Stimulated activated CD8-positive, alpha-beta memory T cell treated with anti-CD3 and anti-CD28 coated beads, Interleukin-12 subunit alpha, Interleukin-12 subunit beta, amount 100 ng/mL, for 4 hours (primary cell): ENCODE measurements around the gene TSPAN9.

Experiments used
- DNase-seq: peaks from one replicate; pipeline ENCODE4 v3.0.0-alpha.2; 2020; ENCODE audit warnings: low read depth

TSPAN9 gene

DNA sequence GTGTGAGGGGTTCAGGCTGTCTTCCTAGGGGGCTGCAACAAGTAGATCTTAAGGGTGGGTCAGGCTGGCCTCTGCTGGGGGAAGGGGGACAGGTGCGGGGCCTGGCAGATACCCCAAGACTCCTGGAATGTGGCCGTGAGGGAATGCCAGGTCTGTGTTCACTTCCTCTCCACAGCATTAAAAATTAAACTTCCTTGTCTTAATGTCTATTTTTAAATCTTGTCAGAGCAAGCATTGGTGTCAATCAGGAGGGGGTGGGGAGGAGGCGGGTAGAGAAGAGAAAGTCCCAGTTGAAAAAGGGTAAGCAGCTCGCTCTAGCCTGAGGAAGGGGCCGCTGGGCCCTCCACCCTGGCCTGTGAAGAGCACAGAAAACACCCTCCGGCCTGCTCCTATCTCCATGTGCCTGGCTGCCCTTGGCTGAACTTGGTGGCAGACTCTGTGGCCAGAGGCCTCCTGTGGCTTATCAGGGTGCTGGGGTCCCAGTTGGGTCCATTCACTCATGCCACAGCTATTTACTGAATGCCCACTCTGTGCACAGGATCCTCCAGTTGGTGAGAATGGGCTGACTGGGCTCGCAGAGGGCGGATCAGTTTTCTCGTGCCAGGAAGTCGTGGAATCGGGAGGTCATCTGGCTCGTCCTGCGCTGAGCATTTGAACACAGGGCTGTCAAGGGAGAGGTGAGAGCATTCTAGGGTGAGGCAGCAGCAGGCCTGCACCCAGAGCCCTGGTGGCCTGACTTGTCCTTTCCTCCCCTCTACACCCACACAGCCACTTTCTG, 128.8 kb downstream of the TSPAN9 start:
- no peak for DNase-seq

DNA sequence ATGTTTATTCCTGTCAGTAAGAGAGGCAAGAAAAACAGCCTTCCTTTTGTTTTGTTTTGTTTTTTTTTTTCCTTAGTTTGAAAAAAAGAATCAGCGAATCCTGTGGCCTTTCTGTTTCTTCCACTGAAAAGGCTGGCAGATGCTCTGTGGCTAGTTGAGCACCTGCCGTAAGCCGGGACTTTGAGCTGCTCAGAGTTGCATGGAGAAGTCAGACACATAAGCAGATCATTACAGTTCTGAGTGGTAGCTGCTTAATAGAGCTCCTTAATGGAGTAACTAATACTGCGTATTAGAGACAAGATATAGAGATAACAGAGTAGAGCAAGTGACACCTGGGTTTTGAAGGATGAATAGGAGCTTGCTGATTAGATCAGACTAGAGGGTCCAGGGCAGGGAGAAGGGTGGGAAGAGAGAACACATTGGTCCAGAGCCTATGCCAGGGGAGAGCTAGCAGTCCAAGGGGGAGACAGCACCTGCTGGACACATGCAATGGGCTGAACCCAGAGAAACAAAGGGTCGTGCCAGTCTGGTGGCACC, 129.4 kb downstream of the TSPAN9 start:
- no peak for DNase-seq

DNA sequence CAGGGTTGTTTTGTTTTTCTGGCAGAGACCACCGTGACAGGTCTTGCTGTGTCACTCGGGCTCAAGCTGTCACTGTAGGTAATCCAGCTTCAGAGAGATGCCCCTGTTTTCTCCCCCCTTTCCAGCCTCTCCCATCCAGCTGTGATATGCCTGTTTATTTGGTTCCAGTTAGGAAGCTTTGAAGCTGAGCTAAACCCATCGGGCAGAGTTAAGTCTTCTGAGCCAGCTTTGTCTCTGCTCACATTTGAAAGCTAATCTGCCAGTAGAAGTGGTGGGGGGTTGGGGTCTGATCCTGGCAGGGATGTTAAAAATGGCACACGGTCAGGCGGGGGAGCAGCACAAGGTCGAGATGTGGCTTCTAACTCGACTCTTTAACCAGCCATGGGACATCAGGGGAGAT, 130.0 kb downstream of the TSPAN9 start:
- no peak for DNase-seq

DNA sequence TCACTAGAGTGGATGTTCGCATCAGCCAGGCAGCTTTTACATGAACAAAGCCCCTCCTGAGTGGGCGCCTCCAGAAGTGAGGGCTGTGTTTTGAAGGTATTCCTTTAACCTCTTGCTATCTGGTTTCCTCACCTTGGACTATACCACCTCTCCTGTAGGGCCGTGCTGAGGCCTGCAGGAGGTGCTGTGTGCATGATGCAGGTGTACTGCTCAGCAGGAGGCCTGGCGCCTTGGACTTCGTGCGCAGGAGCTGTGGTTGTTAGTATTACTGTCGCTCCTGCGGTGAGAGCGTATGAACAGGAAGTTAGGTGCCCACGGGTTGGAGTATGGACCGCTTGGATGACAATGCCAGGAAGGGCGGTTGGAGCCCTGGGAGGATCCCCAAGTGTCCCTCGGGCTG, 130.7 kb downstream of the TSPAN9 start:
- DNase-seq: no peak

DNA sequence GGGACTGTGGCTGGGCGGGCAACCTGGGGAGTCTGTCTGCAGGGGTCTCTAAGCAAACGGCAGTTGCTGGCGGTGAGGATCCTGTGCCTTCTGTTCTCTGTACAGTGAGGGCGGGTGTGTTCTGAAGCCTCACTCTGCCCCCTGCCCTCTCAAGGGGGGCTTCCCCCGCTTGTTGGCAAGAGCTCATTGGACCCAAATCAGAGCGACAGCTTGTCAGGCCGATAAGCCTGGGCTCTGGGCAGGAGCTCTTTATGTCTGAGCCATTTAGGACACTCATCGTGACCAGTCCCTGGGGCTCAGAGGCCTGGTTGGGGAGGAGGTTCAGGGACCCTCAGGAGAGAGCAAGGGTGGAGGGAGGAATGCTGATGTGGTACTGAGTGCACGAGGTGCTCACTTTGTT, 136.0 kb downstream of the TSPAN9 start:
- DNase-seq: no peak

DNA sequence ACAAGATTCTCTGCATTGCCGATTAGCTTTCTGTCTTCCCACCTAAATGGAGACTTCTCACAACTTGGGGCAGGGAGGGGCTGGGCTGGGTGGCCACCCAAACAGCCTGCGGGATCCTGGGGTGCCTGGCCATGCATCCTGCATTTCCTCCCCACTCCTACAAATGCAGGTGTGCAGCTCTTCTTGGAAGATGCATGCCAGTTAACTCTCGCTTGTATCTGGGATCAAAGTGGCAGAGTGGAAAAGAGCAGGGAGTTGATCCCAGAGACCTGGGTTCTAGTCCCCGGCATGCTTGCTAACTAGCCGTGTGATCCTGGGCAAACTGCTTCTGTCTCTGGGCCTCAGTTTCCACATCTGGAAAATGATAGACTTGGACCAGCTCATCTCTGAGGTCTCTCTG, 136.6 kb downstream of the TSPAN9 start:
- DNase-seq: no peak

DNA sequence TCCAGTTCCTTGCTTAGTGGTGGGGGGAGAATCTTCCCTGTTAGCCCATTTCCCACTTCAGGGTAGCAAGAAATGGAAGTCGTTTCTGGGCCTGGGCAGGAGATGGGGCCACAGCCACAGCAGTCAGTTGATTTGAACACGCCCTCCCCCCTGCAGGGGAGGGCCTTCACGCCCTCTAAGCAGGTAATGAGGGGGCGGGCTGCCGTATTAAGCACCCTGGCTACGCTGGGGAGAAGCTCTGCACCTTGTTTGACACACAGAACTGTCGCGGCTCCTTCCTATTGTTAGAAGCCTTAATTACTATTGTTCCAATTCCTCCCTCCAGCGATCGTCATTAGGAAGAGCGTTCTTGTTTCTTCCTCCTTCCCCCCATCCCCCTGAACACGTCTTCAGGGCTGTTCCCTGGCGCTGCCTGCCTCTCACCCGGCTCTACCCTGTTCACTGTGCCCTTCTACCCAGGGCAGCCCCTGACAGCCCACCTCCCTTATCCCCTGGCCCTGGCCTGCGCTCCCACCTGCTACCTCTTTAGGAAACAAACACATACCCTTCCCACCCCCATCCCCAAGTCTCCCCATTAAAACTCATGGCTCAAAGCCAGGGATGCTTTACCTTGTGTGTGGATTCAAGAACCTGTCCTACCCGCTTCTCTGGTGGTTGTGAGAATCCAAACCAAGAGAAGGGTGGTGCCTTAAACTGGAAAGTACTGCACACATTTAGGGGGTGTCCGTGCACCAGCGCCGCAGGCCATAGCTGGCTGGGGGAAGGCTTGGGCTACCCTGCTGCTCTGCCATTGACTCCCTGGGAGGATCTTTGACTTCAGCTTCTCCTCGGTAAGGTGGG, 137.6 kb downstream of the TSPAN9 start:
- DNase-seq: no peak

DNA sequence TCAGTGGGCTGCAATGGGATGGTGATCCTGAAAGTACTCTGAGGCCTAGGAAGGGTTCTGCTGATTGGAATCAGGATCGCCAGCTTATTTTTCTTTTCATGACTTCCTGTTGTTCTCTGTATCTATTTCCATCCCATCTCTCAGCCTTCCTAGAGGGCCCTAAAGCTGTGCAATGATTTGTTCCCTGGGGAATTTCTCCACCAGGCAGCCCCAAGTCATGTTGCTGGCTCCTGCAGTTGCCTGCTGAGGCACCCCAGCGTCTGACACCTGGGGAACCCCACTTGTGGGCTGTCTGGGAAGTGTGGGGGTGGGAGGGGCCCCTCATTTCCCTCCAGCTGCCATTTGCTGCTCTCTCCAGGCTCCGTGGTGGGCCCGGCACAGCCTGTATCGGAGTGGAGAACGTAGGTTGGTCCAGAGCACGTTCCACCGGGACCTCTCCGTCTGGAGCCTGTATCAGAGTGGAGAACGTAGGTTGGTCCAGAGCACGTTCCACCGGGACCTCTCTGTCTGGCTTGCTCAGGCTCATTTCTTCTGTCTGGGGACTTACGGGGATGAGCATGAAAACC, 138.3 kb downstream of the TSPAN9 start:
- DNase-seq: no peak

DNA sequence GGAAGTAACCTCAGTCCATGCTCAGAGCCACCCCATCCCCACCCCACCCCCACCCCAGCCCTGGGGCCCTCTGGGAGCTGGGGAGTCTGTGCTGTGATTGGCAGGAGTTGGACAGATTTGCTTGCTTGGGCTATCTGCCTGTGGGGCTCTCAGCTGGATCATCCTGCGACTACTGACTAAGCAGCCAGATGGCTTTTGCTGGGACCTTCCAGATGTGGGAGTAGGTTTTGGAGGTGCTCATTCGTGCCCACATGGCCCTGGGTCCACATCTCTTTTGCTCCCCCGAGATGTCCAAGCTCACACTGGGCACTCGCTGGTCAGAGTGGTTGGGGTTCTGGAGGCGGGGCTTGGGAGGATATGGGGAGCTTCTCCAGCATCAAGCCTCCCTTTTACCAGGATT, 138.9 kb downstream of the TSPAN9 start:
- no peak for DNase-seq

DNA sequence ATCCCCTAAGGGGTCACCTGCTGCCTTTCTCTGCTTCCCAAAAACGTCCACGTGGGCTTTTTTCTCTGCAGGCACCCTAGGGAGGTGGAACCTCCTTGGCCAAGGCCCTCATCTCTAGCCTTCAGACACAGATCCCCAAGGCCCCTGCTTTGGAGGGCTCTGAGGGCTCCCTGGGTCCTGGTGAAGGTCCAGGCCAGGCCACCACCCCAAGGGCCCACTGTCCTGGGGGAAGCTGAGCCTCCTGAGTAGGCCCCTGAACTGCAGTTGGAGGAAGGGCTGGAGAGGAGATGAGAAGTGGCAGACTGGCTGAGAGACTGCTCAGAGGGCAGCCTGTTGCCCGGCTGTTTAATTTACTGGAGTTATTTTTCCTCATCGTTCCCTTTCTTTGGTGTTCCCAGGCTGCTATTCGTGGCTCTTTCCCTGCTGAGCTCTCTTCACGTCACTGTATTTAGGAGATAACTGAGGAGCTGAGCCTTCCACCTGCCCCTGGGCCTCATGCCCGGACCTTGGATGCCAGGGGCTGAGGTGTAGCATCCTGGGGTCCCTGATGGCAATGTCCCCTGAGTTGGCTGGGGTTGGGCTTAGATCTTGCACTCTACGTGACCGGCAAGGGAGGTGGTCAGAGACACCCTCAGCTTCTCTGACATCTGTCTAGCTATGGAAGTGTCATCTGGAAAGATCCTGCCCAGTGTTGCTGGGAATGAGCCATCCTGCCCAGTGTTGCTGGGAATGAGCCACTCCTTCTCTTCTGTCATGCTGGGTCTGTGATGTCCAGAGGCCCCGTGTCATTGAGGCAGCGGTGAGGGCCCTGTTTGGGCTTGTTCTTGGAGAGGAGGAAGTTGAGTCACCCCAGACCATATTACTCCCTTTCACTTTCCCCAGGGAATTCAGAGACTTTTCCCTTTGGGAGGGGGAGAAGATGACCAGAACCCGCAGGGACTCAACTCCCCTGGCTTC, 139.8 kb downstream of the TSPAN9 start:
- DNase-seq: no peak

DNA sequence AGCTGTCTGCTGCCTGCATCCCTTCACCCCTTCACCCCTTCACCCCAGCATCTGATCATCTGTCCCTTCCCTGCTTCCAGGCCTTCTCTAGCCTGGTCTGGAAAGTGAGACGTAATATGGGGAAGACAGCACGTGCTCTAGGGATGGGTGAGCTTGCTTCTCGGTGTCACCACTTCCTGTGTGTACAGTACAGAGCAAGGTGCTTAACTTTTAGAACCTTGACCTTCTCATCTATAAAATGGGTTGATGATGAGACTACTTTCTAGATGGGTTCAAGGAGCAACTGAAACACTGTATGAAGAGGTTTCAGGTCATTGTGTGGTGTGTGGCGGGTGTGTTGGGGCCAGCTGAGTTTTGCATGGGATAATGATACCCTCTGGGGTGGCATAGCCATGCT, 140.5 kb downstream of the TSPAN9 start:
- no peak for DNase-seq

DNA sequence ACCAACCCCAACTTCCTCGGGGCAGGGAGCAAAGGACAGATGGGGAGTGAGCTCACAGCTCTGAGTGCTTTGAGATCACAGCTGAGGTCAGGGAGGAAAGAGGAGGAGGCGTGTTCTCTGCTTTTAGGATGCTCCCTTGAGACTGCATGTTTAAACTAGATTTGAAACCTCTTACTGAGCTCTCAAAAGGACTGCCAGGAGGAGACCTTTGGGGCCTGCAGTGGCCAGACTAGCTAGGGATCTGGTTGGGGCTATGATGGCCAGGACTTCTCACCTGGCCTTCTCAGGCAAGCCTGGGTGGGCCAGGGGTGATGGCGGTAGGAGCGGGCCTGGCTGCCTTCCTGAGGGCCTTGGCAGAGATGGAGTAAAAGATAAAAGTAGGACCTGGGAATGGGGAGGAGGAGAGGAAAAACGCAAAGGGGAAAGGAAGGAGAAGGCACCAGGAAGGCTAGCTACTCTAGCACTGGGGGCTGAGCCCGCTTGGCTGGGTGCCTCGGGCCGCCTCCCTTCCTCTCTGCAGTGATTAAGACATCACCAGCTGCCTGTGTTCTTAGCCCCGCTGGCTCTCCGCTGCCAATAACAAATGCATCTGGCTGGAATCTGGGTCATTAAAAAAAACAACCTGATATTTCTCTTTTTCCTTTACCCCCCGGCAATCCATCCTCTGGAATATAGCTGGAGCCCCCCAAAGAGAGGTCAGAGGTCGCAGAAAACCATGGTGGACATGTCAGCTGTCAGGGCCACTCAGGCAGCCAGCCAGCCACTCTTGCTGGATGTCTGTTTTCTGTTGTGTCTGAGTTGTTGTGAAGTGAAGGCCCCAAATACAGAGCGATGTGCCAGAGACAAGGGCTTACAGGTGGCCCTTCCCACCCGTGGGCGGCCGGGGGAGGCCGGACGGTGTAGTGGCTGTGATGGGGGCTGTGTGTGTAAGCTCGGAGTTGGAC, 141.3 kb downstream of the TSPAN9 start:
- DNase-seq: no peak

DNA sequence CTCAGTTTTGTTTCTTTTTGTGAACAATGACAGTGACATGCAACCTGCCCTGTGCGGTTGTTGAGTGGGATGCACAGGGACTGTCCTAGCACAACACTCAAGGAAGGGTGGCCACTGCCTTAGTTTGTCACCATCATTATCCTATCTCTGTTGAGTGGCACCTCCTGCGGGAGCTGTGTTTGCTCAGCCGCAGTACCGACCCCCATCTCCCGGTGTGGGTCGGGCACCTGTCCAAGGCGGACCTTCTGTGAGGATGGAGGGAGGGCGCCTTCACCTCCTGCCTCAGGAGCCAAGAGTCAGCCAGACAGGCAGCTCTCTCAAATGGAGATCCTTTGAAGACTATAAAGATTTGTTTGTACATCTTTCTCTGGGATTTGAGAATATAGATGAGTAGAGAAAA, 142.1 kb downstream of the TSPAN9 start:
- no peak for DNase-seq

DNA sequence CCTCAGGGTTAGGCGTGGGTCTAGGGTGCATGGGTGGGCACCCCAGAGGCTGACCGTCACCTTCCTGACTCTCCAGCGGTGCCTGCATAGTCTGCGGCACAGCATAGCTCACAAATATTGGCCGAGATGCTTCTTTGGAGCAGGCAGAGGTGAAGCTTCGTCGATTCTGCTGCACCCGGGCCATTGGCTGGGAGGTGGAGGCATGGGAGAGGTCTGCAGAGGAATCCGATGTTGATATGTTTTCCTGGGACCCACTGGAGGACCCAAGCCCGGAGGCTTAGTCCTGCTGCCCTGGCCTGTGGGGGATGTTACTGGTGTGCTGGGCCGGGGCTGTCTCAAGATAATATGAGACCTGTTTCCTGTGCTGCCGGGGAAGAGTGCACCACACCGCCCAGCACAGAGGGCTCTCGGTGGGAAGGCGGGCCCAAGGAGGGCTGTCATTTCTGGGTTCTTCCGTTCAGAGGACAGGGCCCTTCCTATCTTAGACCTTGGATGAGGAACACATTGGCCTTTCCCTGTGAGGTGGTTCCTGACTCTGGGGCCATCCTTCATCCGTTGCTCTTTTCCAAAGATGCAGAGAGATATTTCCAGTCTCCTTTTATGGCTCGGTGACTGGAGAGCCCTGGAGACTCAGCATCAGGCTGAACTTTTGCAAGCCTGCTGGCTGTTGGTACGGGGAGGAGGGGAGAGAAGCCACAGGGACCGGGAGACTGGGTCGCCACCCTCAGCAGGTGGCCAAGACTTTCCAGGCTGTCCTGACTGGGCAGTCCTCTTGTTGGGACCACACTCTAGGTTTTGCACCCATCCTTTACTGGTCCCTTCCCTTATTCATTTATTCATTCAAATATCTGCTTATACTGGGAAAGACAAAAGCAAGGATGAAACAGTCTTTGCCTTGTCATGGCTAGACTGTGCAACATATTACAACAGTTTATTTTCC, 143.5 kb downstream of the TSPAN9 start:
- DNase-seq: no peak

DNA sequence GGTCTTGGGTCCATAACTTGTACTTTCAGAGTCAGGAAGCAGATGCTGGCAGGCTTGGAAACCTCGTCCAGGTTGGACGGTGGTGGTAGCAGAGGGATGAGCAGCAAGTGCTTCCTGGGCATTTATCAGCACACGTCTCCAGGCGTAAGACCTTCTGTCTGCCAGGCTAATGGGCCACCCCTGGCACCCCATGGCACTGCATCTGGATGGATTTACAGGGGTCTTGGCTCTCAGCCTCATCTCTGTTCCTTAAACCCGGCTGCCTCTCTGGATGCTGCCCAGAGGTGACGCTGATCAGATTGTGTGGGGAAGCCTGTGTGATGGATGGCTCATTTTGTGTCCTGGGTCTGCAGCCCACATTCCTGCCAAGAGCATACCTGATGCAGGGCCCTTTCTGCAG, 145.1 kb downstream of the TSPAN9 start:
- DNase-seq: no peak

DNA sequence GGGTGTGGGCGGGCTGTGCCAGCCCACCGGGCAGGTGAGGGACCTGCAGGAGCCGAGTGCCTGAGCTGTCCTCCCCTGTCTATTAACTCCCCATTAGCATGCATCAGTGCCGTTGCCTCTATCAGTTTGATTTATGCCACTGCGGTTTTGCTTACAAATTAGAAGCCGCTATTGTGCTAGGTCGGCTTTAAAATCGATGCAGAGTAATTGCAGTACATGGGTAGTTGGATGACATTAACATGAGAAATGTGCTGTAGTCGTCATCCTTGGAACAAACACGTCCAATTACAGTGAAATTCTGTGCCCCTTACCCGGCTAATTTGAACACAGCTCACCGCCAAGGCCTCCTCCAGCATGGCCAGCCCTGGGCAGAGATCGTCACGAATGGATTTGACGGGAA, 145.8 kb downstream of the TSPAN9 start:
- no peak for DNase-seq

DNA sequence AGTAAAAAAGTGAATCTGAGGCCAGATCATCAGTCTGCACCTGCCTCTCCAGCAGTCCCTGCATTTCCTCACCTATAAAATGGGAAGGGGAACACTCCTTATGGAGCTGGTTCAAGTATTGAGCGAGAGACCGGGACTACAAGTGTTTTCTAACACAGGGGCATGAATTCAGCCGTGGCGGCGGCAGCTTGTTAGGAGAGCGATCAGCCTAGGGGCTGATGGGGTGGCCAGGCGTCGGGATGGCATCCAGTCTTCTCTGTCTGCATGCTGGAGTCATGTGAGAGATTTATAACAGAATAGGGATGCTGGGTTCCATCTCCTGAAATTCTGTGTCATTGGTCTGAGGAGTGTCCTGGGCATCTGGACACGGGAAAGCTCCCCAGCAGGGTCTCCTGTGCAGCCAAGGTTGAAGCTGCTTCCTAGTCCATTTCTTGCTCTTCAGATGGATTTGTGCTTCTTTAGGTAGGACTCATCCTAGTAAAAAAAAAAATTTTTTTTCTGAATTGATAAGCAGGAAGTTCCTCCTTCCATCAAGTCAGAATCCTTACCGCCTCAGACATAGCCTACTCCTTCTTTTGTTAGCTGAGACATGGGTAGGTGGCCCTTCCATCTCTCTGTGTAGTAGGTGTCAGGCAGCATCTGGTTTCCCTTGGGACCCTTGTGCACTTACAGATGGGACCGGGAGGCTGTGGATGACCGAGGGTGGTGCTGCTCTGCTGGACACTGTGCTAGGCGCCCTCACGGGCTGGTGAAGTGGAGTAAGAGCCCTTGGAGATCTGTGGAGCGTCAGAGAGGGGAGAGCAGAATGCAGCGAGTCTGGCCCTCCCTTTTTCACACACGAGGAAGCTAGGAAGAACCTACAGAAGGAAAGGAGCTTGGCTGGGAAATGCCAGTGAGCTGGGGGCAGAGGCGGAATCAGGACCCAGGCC, 146.7 kb downstream of the TSPAN9 start:
- DNase-seq: no peak

DNA sequence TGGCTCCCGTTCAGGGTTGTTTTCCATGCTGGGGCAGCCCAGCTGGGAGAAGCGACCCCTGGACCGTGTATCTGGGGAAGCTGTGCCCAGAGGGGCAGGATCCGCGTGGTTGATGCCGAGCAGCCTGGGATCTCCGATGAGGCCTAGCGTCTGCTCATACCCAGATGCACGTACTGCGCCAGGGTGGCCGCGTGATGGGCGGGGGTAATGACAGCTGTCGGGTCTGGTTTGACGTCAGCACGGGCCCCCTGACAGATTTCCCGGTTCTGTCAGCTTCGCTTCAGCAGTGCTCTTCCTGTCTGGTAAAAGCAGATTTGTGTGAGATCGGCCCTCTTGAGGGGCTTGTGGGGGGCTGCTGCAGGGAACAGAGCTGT, 147.3 kb downstream of the TSPAN9 start:
- DNase-seq: no peak
